OCI-LY7 (cell line): ENCODE measurements around the gene B3GAT1.

Experiments used
- EZH2phosphoT487 ChIP-seq: fragments of 200-600 bp; sonication (generic); IDR thresholded peaks from 2 replicates; pipeline ENCODE4 v1.6.1; 2018; ENCODE audit warnings: low read depth, borderline replicate concordance, mild to moderate bottlenecking, mixed run types, antibody characterized with exemption, low read length, moderate library complexity, mixed read lengths
- TF ChIP-seq, protein P1 (sequence below): fragments of 200-600 bp; sonication (generic); conservative IDR thresholded peaks from 2 replicates; pipeline ENCODE4 v1.5.1; 2014; ENCODE audit warnings: mild to moderate bottlenecking, antibody characterized with exemption, low read length, moderate library complexity, mixed read lengths

GRCh38 chr11:134347441-134347840 lies 64.6 kb downstream of the B3GAT1 start:
- TF ChIP-seq, protein P1, sequence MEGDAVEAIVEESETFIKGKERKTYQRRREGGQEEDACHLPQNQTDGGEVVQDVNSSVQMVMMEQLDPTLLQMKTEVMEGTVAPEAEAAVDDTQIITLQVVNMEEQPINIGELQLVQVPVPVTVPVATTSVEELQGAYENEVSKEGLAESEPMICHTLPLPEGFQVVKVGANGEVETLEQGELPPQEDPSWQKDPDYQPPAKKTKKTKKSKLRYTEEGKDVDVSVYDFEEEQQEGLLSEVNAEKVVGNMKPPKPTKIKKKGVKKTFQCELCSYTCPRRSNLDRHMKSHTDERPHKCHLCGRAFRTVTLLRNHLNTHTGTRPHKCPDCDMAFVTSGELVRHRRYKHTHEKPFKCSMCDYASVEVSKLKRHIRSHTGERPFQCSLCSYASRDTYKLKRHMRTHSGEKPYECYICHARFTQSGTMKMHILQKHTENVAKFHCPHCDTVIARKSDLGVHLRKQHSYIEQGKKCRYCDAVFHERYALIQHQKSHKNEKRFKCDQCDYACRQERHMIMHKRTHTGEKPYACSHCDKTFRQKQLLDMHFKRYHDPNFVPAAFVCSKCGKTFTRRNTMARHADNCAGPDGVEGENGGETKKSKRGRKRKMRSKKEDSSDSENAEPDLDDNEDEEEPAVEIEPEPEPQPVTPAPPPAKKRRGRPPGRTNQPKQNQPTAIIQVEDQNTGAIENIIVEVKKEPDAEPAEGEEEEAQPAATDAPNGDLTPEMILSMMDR = no peak
- TF ChIP-seq EZH2phosphoT487 = no peak
